Peyer's patch (tissue), 4 donors: ENCODE results near the gene TBC1D2B.

Experiments
- POLR2A ChIP-seq, 2 donors: fragments of 450-650 bp; IDR thresholded peaks; one replicate each; pipeline ENCODE4 v1.5.1; 2017; ENCODE audit warnings: antibody characterized with exemption in 2 of 2, mild to moderate bottlenecking in 2 of 2, moderate library complexity in 2 of 2
- TF ChIP-seq, protein P1 (sequence below), 6 experiments: fragments of 450-650 bp in 4 of 6; fragments of 200-600 bp in 2 of 6; sonication (generic) in 1 of 6; IDR thresholded peaks; one replicate each; pipeline ENCODE4 v1.5.1; 2017 to 2019; ENCODE audit warnings: antibody characterized with exemption in 6 of 6, mild to moderate bottlenecking in 3 of 6, moderate library complexity in 1 of 6

DNA sequence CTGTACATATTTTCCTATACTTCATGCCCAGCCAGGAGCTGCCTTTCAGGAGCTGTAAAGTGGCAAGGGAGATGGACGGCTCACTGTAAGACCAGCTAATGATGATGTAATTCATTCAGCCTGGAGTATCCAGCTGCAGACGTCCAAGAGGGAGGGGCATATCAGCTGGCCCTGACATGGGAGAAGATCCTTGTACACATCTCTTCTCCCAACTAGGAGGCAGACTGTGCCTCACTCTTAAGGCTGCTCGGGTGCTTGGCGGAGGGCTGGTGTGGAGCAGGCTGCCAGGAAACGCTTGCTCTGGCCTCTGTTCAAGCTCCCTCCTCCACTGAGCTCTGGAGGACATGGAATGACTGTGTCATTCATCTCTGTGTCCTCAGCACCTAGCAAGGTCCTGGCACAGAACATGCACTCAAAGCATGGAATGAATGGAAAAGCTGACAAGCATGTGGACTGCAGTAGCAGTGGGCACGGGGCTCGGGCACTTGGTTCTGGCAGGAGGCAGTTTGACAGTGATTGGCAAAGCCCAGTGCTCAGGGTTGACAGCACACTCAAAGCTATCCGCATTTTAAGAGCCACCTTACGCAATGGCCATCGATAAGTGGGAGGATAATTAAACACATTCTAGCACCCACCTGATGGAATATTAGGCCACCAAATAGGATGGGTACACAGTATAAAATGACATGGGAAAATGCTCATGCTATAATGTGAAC is 72.4 kb downstream of the TBC1D2B start:
- TF ChIP-seq, protein P1, sequence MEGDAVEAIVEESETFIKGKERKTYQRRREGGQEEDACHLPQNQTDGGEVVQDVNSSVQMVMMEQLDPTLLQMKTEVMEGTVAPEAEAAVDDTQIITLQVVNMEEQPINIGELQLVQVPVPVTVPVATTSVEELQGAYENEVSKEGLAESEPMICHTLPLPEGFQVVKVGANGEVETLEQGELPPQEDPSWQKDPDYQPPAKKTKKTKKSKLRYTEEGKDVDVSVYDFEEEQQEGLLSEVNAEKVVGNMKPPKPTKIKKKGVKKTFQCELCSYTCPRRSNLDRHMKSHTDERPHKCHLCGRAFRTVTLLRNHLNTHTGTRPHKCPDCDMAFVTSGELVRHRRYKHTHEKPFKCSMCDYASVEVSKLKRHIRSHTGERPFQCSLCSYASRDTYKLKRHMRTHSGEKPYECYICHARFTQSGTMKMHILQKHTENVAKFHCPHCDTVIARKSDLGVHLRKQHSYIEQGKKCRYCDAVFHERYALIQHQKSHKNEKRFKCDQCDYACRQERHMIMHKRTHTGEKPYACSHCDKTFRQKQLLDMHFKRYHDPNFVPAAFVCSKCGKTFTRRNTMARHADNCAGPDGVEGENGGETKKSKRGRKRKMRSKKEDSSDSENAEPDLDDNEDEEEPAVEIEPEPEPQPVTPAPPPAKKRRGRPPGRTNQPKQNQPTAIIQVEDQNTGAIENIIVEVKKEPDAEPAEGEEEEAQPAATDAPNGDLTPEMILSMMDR (IDR thresholded peaks at IDR 0.05) = no peak
- TF ChIP-seq POLR2A (IDR thresholded peaks at IDR 0.05) = no peak
